HEK293 (cell line): ENCODE results near the gene C6orf136.
"Not testable (repeated sequence)": the region's sequence is repeated elsewhere in the genome, so short reads cannot be mapped to it uniquely, and the experiment has no call there.

Experiments
- CTCF ChIA-PET: fragments of 350-600 bp; formaldehyde crosslinking; extraction: SDS; loops from one replicate; lab custom pipeline; 2021; ENCODE audit warnings: antibody characterized with exemption; lab: Yijun Ruan, JAX
- POLR2A ChIA-PET: fragments of 300-600 bp; formaldehyde crosslinking; extraction: SDS; loops from one replicate; lab custom pipeline; 2020; ENCODE audit warnings: antibody characterized with exemption, inconsistent platforms; lab: Yijun Ruan, JAX
- H3K27ac ChIP-seq: fragments of 200-500 bp; sonication (Bioruptor generic); 2 replicates; pipeline ENCODE4 v1.5.1; 2014; ENCODE audit warnings: low read depth, low read length, control low read depth, inconsistent platforms; ENCODE audit errors: extremely low read depth
- H3K36me3 ChIP-seq, 2 experiments: fragments of 200-500 bp in 1 of 2; sonication (Bioruptor generic) in 1 of 2; 1 replicate in 1 of 2; 2 replicates in 1 of 2; pipeline ENCODE4 v1.5.1; 2014 to 2017; ENCODE audit warnings: inconsistent platforms in 2 of 2, low read length in 2 of 2; ENCODE audit not compliant: control insufficient read depth in 2 of 2, insufficient read depth in 1 of 2
- H3K4me1 ChIP-seq: fragments of 200-500 bp; sonication (Bioruptor generic); 2 replicates; pipeline ENCODE4 v1.5.1; 2014; ENCODE audit warnings: mild to moderate bottlenecking, low read length, inconsistent platforms; ENCODE audit not compliant: control insufficient read depth, insufficient read depth
- H3K4me3 ChIP-seq: 2 replicates; pipeline ENCODE4 v1.5.1; 2011; ENCODE audit warnings: low read depth, mild to moderate bottlenecking, control low read depth, low read length, moderate library complexity
- H3K9me3 ChIP-seq: fragments of 200-500 bp; sonication (Bioruptor generic); 2 replicates; pipeline ENCODE4 v1.5.1; 2014; ENCODE audit warnings: low read depth, low read length, inconsistent platforms; ENCODE audit not compliant: control insufficient read depth, insufficient read depth
- ATF2 ChIP-seq: fragments of 450-650 bp; formaldehyde crosslinking; IDR thresholded peaks from 2 replicates; pipeline ENCODE4 v1.5.1; 2016; ENCODE audit warnings: missing biosample characterization, missing genetic modification characterization, low read depth
- EGR2 ChIP-seq: fragments of 450-650 bp; formaldehyde crosslinking; IDR thresholded peaks from 2 replicates; pipeline ENCODE4 v1.5.1; 2016; ENCODE audit warnings: low read depth, missing biosample characterization, missing genetic modification characterization
- GLIS2 ChIP-seq: fragments of 450-650 bp; formaldehyde crosslinking; IDR thresholded peaks from 2 replicates; pipeline ENCODE4 v1.5.1; 2016; ENCODE audit warnings: missing biosample characterization, missing genetic modification characterization
- HIC1 ChIP-seq: fragments of 450-650 bp; formaldehyde crosslinking; IDR thresholded peaks from 2 replicates; pipeline ENCODE4 v1.5.1; 2016; ENCODE audit warnings: missing biosample characterization, missing genetic modification characterization
- KLF1 ChIP-seq: fragments of 450-650 bp; formaldehyde crosslinking; IDR thresholded peaks from 2 replicates; pipeline ENCODE4 v1.5.1; 2016; ENCODE audit warnings: missing biosample characterization, missing genetic modification characterization
- KLF17 ChIP-seq: fragments of 450-650 bp; formaldehyde crosslinking; IDR thresholded peaks from 2 replicates; pipeline ENCODE4 v1.5.1; 2016; ENCODE audit warnings: missing biosample characterization, missing genetic modification characterization
- KLF9 ChIP-seq: fragments of 450-650 bp; formaldehyde crosslinking; IDR thresholded peaks from 2 replicates; pipeline ENCODE4 v1.5.1; 2016; ENCODE audit warnings: missing biosample characterization, missing genetic modification characterization, low read depth
- PATZ1 ChIP-seq: fragments of 450-650 bp; formaldehyde crosslinking; IDR thresholded peaks from 2 replicates; pipeline ENCODE4 v1.5.1; 2016; ENCODE audit warnings: missing biosample characterization, missing genetic modification characterization
- SCRT2 ChIP-seq: fragments of 450-650 bp; formaldehyde crosslinking; IDR thresholded peaks from 2 replicates; pipeline ENCODE4 v1.5.1; 2016; ENCODE audit warnings: missing biosample characterization, missing genetic modification characterization
- SP3 ChIP-seq: fragments of 450-650 bp; formaldehyde crosslinking; IDR thresholded peaks from 2 replicates; pipeline ENCODE4 v1.5.1; 2016; ENCODE audit warnings: missing biosample characterization, missing genetic modification characterization
- SP7 ChIP-seq: fragments of 450-650 bp; formaldehyde crosslinking; IDR thresholded peaks from 2 replicates; pipeline ENCODE4 v1.5.1; 2016; ENCODE audit warnings: missing biosample characterization, missing genetic modification characterization
- ZBTB17 ChIP-seq: fragments of 450-650 bp; formaldehyde crosslinking; IDR thresholded peaks from 2 replicates; pipeline ENCODE4 v1.5.1; 2016; ENCODE audit warnings: missing biosample characterization, missing genetic modification characterization
- ZBTB21 ChIP-seq: fragments of 450-650 bp; formaldehyde crosslinking; IDR thresholded peaks from 2 replicates; pipeline ENCODE4 v1.5.1; 2017; ENCODE audit warnings: missing biosample characterization, missing genetic modification characterization
- ZFHX2 ChIP-seq: fragments of 450-650 bp; formaldehyde crosslinking; conservative IDR thresholded peaks from 2 replicates; pipeline ENCODE4 v1.5.1; 2016; ENCODE audit warnings: missing biosample characterization, missing genetic modification characterization
- ZNF19 ChIP-seq: fragments of 450-650 bp; formaldehyde crosslinking; IDR thresholded peaks from 2 replicates; pipeline ENCODE4; 2016; ENCODE audit warnings: missing biosample characterization, missing genetic modification characterization, low read depth
- ZNF211 ChIP-seq: fragments of 450-650 bp; formaldehyde crosslinking; IDR thresholded peaks from 2 replicates; pipeline ENCODE4 v1.5.1; 2016; ENCODE audit warnings: low read depth, missing biosample characterization, missing genetic modification characterization
- ZNF335 ChIP-seq: fragments of 450-650 bp; formaldehyde crosslinking; conservative IDR thresholded peaks from 2 replicates; pipeline ENCODE4 v1.5.1; 2016; ENCODE audit warnings: missing biosample characterization, missing genetic modification characterization
- ZNF366 ChIP-seq: fragments of 450-650 bp; formaldehyde crosslinking; conservative IDR thresholded peaks from 2 replicates; pipeline ENCODE4 v1.5.1; 2016; ENCODE audit warnings: missing biosample characterization, missing genetic modification characterization
- ZNF394 ChIP-seq: fragments of 450-650 bp; formaldehyde crosslinking; IDR thresholded peaks from 2 replicates; pipeline ENCODE4 v1.5.1; 2016; ENCODE audit warnings: missing biosample characterization, missing genetic modification characterization, mild to moderate bottlenecking, moderate library complexity, borderline replicate concordance
- ZNF629 ChIP-seq: fragments of 450-650 bp; formaldehyde crosslinking; IDR thresholded peaks from 2 replicates; pipeline ENCODE4 v1.5.1; 2017; ENCODE audit warnings: missing biosample characterization, missing genetic modification characterization
- ZNF664 ChIP-seq: fragments of 450-650 bp; formaldehyde crosslinking; IDR thresholded peaks from 2 replicates; pipeline ENCODE4 v1.5.1; 2016; ENCODE audit warnings: missing biosample characterization, missing genetic modification characterization
- ZNF677 ChIP-seq: fragments of 450-650 bp; IDR thresholded peaks from 2 replicates; pipeline ENCODE4 v1.5.0; 2018; ENCODE audit warnings: missing biosample characterization, mild to moderate bottlenecking, missing genetic modification characterization, moderate library complexity

C6orf136 gene

GRCh38 chr6:30664994-30665767 is 18.2 kb downstream of the C6orf136 start:
- no peak overlapping the region for H3K27ac ChIP-seq
- H3K36me3 ChIP-seq: peaks cover 56 to 78% of the 10 kb centered on the region in 2 experiments
- H3K4me3 ChIP-seq: no peak overlapping the region
- no peak for TF ChIP-seq ZNF211 (tag by site-specific recombination)
- TF ChIP-seq ZNF677 (tag by site-specific recombination): no peak
- no peak for TF ChIP-seq ZNF19 (tag by site-specific recombination)
- no peak for TF ChIP-seq ZNF664 (tag by site-specific recombination)
- H3K9me3 ChIP-seq: no peaks in the 10 kb centered on the region
- ChIA-PET CTCF (interaction anchor here (0.6 to 1.6 kb wide), 6 partner anchors 13 to 829 kb away, joined by 3 to 9 read pairs (median 3); no protein-coding TSS in a partner anchor), POLR2A (interaction anchor here (0.6 to 1.4 kb wide), 3 partner anchors 52 to 462 kb away, joined by 3 to 5 read pairs (median 4); no protein-coding TSS in a partner anchor)
- H3K4me1 ChIP-seq: no peaks in the 10 kb centered on the region

GRCh38 chr6:30666300-30666699 is 19.4 kb downstream of the C6orf136 start:
- ChIA-PET POLR2A (interaction anchor here (0.7 to 1.4 kb wide), 2 partner anchors 52 to 55 kb away, joined by 3 to 4 read pairs; no protein-coding TSS in a partner anchor), CTCF (interaction anchor here (0.6 to 1.4 kb wide), 2 partner anchors 13 to 194 kb away, joined by 3 to 4 read pairs; no protein-coding TSS in a partner anchor)
- TF ChIP-seq ZBTB21 (tag by site-specific recombination) (peak; percentile 76), ZNF629 (tag by site-specific recombination) (peak; percentile 86), SCRT2 (tag by site-specific recombination) (peak; percentile 70), ZNF366 (peak; percentile 54; the same call in 1 of the 2 replicates), ZNF335 (tag by site-specific recombination) (peak; percentile 97), PATZ1 (tag by site-specific recombination) (0 out of 2 replicates have a peak, but pooled peaks have one; percentile 28), ATF2 (tag by site-specific recombination) (peak; percentile 91), HIC1 (peak; percentile 40; the same call in 1 of the 2 replicates), SP7 (tag by site-specific recombination) (peak; percentile 70; the same call in 1 of the 2 replicates), GLIS2 (tag by site-specific recombination) (0 out of 2 replicates have a peak, but pooled peaks have one; percentile 22), KLF9 (tag by site-specific recombination) (peak; percentile 58; the same call in 1 of the 2 replicates), KLF1 (tag by site-specific recombination) (peak; percentile 40), EGR2 (tag by site-specific recombination) (peak; percentile 87), ZNF394 (tag by site-specific recombination) (peak; percentile 36; the same call in 1 of the 2 replicates), SP3 (tag by site-specific recombination) (0 out of 2 replicates have a peak, but pooled peaks have one; percentile 33), KLF17 (0 out of 2 replicates have a peak, but pooled peaks have one; percentile 16), ZFHX2 (tag by site-specific recombination) (peak; percentile 95), ZBTB17 (tag by site-specific recombination) (peak; percentile 51; the same call in 1 of the 2 replicates)

More at GRCh38 chr6:30666300-30666699, 19.4 kb downstream of the C6orf136 start:
- H3K27ac ChIP-seq, H3K4me3 ChIP-seq, H3K9me3 ChIP-seq, H3K4me1 ChIP-seq: not testable (repeated sequence)
- peaks cover 60 to 81% of the 10 kb centered on the region in 2 experiments for H3K36me3 ChIP-seq
